TTC549 (cell line): ENCODE data around the gene OXTR.

Source experiments
- FAIRE-seq: peaks from 2 replicates; lab custom pipeline; 2012; peaks lifted over from hg19 to GRCh38; lab: Jason Lieb, UNC

OXTR gene

GRCh38 chr3:8769088-8769822 is at the start of gene OXTR:
Gene OXTR, minus strand, starts transcription at chr3:8769613. Its CDS starts 1,426 bp downstream, at chr3:8768187.
- no peak for FAIRE-seq

GRCh38 chr3:8817486-8817885 is 48.1 kb upstream of the OXTR start:
- no peak for FAIRE-seq

- no peak for FAIRE-seq
These were observed 46.7 kb upstream of the OXTR start for GRCh38 chr3:8816106-8816505.

GRCh38 chr3:8813411-8813810 is 44.0 kb upstream of the OXTR start:
- no peak for FAIRE-seq

GRCh38 chr3:8810561-8810960 is 41.1 kb upstream of the OXTR start:
- FAIRE-seq, result no peak

- FAIRE-seq, result no peak
These were observed 36.4 kb upstream of the OXTR start for GRCh38 chr3:8805774-8806173.

GRCh38 chr3:8802256-8802655 is 32.8 kb upstream of the OXTR start:
- no peak for FAIRE-seq

GRCh38 chr3:8800016-8800415 is 30.6 kb upstream of the OXTR start:
- no peak for FAIRE-seq

- FAIRE-seq, result no peak
These were observed 24.8 kb upstream of the OXTR start for GRCh38 chr3:8794247-8794646.

GRCh38 chr3:8793242-8793641 is 23.8 kb upstream of the OXTR start:
- no peak for FAIRE-seq

- no peak for FAIRE-seq
These were observed 21.1 kb upstream of the OXTR start for GRCh38 chr3:8790529-8790928.

- no peak for FAIRE-seq
These were observed 15.4 kb upstream of the OXTR start for GRCh38 chr3:8784676-8785435.

- FAIRE-seq, result no peak
These were observed 10.9 kb upstream of the OXTR start for GRCh38 chr3:8780279-8780678.

GRCh38 chr3:8778475-8778874 is 9.1 kb upstream of the OXTR start:
- no peak for FAIRE-seq

GRCh38 chr3:8777978-8778267 is 8.5 kb upstream of the OXTR start:
- no peak for FAIRE-seq

- FAIRE-seq, result no peak
These were observed 8.0 kb upstream of the OXTR start for GRCh38 chr3:8777201-8777977.

GRCh38 chr3:8776406-8776805 is 7.0 kb upstream of the OXTR start:
- no peak for FAIRE-seq

- FAIRE-seq, result no peak
These were observed 6.2 kb upstream of the OXTR start for GRCh38 chr3:8775602-8776001.

- no peak for FAIRE-seq
These were observed 5.8 kb upstream of the OXTR start for GRCh38 chr3:8775181-8775580.

- no peak for FAIRE-seq
These were observed 4.6 kb upstream of the OXTR start for GRCh38 chr3:8773941-8774542.

GRCh38 chr3:8768364-8769087 is 887 bp downstream of the OXTR start:
- no peak for FAIRE-seq

GRCh38 chr3:8767667-8768363 is 1.6 kb downstream of the OXTR start:
- FAIRE-seq, result no peak
